ENCODE data around the gene ZC4H2.
"Not testable (repeated sequence)": the region's sequence is repeated elsewhere in the genome, so short reads cannot be mapped to it uniquely, and the experiment has no call there.

Gene ZC4H2

DNA sequence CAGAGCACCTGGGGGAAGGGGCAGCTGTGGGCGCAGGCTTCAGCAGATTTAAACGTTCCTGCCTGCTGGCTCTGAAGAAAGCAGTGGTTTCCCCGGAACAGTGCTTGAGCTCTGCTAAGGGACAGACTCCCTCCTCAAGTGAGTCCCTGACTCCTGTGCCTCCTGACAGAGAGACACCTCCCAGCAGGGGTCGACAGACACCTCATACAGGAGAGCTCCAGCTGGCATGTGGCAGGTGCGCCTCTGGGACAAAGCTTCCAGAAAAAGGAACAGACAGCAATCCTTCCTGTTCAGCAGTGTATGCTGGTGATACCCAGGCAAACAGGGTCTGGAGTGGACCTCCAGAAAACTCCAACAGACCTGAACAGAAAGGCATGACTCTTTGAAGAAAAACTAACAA, 68.1 kb downstream of the ZC4H2 start:
- TF ChIP-seq, protein P1, sequence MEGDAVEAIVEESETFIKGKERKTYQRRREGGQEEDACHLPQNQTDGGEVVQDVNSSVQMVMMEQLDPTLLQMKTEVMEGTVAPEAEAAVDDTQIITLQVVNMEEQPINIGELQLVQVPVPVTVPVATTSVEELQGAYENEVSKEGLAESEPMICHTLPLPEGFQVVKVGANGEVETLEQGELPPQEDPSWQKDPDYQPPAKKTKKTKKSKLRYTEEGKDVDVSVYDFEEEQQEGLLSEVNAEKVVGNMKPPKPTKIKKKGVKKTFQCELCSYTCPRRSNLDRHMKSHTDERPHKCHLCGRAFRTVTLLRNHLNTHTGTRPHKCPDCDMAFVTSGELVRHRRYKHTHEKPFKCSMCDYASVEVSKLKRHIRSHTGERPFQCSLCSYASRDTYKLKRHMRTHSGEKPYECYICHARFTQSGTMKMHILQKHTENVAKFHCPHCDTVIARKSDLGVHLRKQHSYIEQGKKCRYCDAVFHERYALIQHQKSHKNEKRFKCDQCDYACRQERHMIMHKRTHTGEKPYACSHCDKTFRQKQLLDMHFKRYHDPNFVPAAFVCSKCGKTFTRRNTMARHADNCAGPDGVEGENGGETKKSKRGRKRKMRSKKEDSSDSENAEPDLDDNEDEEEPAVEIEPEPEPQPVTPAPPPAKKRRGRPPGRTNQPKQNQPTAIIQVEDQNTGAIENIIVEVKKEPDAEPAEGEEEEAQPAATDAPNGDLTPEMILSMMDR (IDR thresholded peaks at IDR 0.05; ENCODE audit: low read depth, low read length) = no peak

DNA sequence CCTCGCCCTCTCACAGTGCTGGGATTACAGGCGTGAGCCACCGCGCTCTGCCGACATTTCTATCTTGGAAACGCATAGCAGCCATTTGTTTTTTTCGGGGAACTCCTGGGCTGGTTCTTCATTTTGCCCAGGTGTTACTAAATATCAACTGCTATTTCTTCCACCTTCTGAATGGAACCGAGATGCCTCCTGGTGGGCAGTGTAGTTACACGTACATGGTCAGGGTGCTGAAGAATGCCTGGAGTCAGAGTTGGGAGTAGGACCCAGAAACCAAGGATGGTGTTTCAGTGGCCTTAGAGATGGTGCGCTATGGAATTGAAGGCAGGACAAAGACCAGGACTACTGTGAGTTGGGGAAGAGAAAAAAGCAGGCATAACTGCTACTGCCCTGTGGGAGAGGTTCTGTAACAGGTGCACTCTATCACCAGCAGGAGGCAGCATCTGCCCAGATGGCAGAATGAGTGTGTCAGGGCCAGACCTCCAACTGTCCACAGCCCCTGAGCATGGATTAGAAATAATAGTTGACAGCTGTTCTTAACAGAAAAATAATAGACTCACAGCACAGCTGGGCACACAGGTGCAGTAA, 81.7 kb downstream of the ZC4H2 start:
- peaks cover 18% of the 10 kb centered on the region for H3K27me3 ChIP-seq (ENCODE audit: insufficient read depth, low read depth, severe bottlenecking)
- H3K9me3 ChIP-seq (ENCODE audit: severe bottlenecking) = no peaks in the 10 kb centered on the region
- DNase-seq = peak; percentile 33
- TF ChIP-seq, protein P1 (IDR thresholded peaks at IDR 0.05; ENCODE audit: low read depth, low read length) = peak; percentile 85
- H3K27ac ChIP-seq = no peak overlapping the region
- no peaks in the 10 kb centered on the region for H3K36me3 ChIP-seq
- no peak overlapping the region for H3K4me3 ChIP-seq (ENCODE audit: low read depth, low read length)

More for the DNA sequence above, 68.1 kb downstream of the ZC4H2 start:
- H3K36me3 ChIP-seq = no peaks in the 10 kb centered on the region
- no peaks in the 10 kb centered on the region for H3K9me3 ChIP-seq (ENCODE audit: severe bottlenecking)
- no peak overlapping the region for H3K4me3 ChIP-seq (ENCODE audit: low read depth, low read length)
- H3K27ac ChIP-seq = no peak overlapping the region
- DNase-seq = no peak
- H3K27me3 ChIP-seq (ENCODE audit: insufficient read depth, low read depth, severe bottlenecking) = no peaks in the 10 kb centered on the region

DNA sequence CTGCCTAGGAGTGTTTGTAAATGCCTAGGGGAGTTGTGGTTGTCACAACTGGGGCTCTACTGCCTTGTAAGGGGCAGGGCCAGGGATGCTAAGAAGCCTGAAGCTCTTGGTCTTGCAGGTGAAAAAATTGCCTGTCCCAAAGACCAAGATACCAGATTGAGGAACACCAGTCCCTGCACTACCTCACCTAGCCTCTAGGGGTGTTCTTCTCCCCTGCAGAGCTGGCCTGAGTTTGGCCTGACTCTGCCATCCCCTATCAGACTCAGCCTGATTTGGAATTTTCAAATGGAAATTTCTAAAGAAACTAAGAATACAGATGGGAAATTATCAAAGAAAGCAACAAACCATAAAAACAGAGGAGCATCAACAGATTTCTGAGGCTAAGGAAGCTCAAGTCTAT, 90.4 kb downstream of the ZC4H2 start:
- peak; percentile 22 for DNase-seq

DNA sequence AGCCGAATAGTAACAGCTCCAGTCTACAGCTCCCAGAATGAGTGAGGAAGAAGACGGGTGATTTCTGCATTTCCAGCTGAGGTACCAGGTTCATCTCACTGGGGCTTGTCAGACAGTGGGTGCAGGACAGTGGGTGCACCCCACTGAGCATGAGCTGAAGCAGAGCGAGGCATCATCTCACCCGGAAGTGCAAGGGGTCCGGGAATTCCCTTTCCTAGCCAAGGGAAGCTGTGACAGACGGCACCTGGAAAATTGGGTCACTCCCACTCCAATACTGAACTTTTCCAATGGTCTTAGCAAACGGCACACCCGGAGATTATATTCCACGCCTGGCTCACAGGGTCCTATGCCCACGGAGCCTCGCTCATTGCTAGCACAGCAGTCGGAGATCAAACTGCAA, 97.5 kb downstream of the ZC4H2 start:
- DNase-seq; H3K9me3 ChIP-seq (ENCODE audit: severe bottlenecking); H3K27me3 ChIP-seq (ENCODE audit: insufficient read depth, low read depth, severe bottlenecking); H3K4me3 ChIP-seq (ENCODE audit: low read depth, low read length); H3K27ac ChIP-seq; H3K36me3 ChIP-seq: not testable (repeated sequence)

More for the DNA sequence above, 90.4 kb downstream of the ZC4H2 start:
- Histone ChIP-seq H3K9me3 (ENCODE audit: severe bottlenecking) (no peaks in the 10 kb centered on the region), H3K27ac (no peak overlapping the region), H3K36me3 (no peaks in the 10 kb centered on the region), H3K4me3 (ENCODE audit: low read depth, low read length) (no peak overlapping the region), H3K27me3 (ENCODE audit: insufficient read depth, low read depth, severe bottlenecking) (no peaks in the 10 kb centered on the region)
- TF ChIP-seq, protein P1 (IDR thresholded peaks at IDR 0.05; ENCODE audit: low read depth, low read length) = peak; percentile 79

DNA sequence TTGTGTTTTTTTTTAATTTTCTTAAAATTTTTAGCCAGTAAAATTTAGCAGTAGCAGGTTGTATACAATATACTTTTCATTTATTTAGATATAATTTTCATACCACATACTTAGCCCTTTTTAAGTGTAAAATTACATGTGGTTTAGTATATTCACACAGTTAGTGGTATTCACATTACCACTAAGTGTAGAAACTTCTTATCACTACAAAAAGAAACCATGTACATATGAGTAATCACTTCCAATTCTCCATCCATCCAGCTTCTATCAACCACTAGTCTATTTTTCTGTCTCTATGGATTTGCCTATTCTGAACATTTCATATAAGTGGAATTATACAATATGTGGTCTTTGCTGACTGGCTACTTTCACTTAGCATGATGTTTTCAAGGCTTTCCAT, 109.0 kb downstream of the ZC4H2 start:
- no peak overlapping the region for H3K4me3 ChIP-seq (ENCODE audit: low read depth, low read length)
- H3K27ac ChIP-seq = no peak overlapping the region
- TF ChIP-seq, protein P1 (IDR thresholded peaks at IDR 0.05; ENCODE audit: low read depth, low read length) = no peak
- no peaks in the 10 kb centered on the region for H3K36me3 ChIP-seq
- no peaks in the 10 kb centered on the region for H3K9me3 ChIP-seq (ENCODE audit: severe bottlenecking)
- H3K27me3 ChIP-seq (ENCODE audit: insufficient read depth, low read depth, severe bottlenecking) = no peaks in the 10 kb centered on the region
- DNase-seq = no peak

All from WERI-Rb-1 (cell line).